Kidney (tissue), 14 donors: ENCODE measurements around the gene PCNX1. TPM values are rescaled to one million over a fixed set of nuclear protein-coding genes. Genes with fewer than 3 reads are reported as not detected.

Experiments used
- DNase-seq, 5 donors: peaks; one replicate each; pipeline ENCODE4 v3.0.0-alpha.2; 2013 to 2020
- FAIRE-seq: peaks from 2 replicates; lab custom pipeline; 2012; peaks lifted over from hg19 to GRCh38; lab: Jason Lieb, UNC
- H3K27ac ChIP-seq, 2 donors: one replicate each; pipeline ENCODE4 v1.7.0; 2013; ENCODE audit warnings: low read depth in 2 of 2, low read length in 2 of 2, inconsistent platforms in 1 of 2
- H3K27me3 ChIP-seq: one replicate; pipeline ENCODE4 v1.7.1; 2013; ENCODE audit warnings: low read length, inconsistent platforms; ENCODE audit not compliant: control insufficient read depth, insufficient read depth
- H3K36me3 ChIP-seq, 3 donors: one replicate each; pipeline versions ENCODE4 v1.7.0 to v1.7.1; 2013; ENCODE audit warnings: low read length in 3 of 3, control low read depth in 1 of 3, inconsistent platforms in 1 of 3; ENCODE audit not compliant: insufficient read depth in 3 of 3, control insufficient read depth in 2 of 3
- H3K4me1 ChIP-seq, 3 donors: one replicate each; pipeline versions ENCODE4 v1.7.0 to v1.7.1; 2013; ENCODE audit warnings: low read length in 3 of 3, inconsistent platforms in 1 of 3, low read depth in 1 of 3; ENCODE audit not compliant: control insufficient read depth in 2 of 3, insufficient read depth in 2 of 3
- H3K4me3 ChIP-seq, 3 donors: one replicate each; pipeline versions ENCODE4 v1.7.0 to v1.8.1; 2013; ENCODE audit warnings: low read length in 3 of 3, control low read depth in 1 of 3, inconsistent platforms in 1 of 3
- H3K9ac ChIP-seq, 3 donors: one replicate each; pipeline versions ENCODE4 v1.7.0 to v1.7.1; 2013; ENCODE audit warnings: low read length in 3 of 3, control low read depth in 1 of 3, inconsistent platforms in 1 of 3
- H3K9me3 ChIP-seq, 3 donors: one replicate each; pipeline versions ENCODE4 v1.7.0 to v1.7.1; 2013; ENCODE audit warnings: low read length in 3 of 3, control low read depth in 1 of 3, inconsistent platforms in 1 of 3; ENCODE audit not compliant: control insufficient read depth in 2 of 3, insufficient read depth in 1 of 3
- CTCF ChIP-seq: IDR thresholded peaks from 3 replicates; pipeline ENCODE4 v1.5.1; 2012; ENCODE audit warnings: mild to moderate bottlenecking, moderate library complexity, borderline replicate concordance; ENCODE audit not compliant: insufficient read depth; ENCODE audit errors: extremely low read depth
- intact Hi-C: fragments of 100-400 bp; cut with DNase I; formaldehyde crosslinking; loops from one replicate; pipeline ENCODE4 v1.11.1; 2022
- polyA plus RNA-seq: library from polyadenylated mRNA; stranded (reverse); fragments of 350-450 nt; fragmentation: Illumina TruSeq; extraction: RNeasy Lipid Tissue Mini Kit (QIAGEN cat#74804); gene quantifications from one replicate; pipeline ENCODE4 v1.2.3, GENCODE V29; 2014; ENCODE audit warnings: low read depth, low replicate concordance; ENCODE audit not compliant: insufficient read depth
- total RNA-seq: library from RNA; stranded (reverse); fragmentation: NEBNext Ultra II Directional; extraction: Animal tissue kit (Norgen Biotek cat#: 25700); gene quantifications from one replicate; pipeline ENCODE4 v1.2.1, GENCODE V29; 2021
- donor health status: control.
- donor health status: control.
- donor health status: control.
- donor health status: control.
- donor health status: control.
- donor health status: DM: yes; HTN: yes; CAD: no.
- donor health status: Normal renal cell carcinoma (clear cell type).

The PCNX1 gene
- total and polyA plus RNA-seq, 2 donors from 2014 or later: 16.2 to 55.2 TPM

- DNase-seq (no peak), FAIRE-seq (no peak)
- H3K27me3 ChIP-seq: no peaks in the 10 kb centered on the region
- H3K4me1 ChIP-seq: no peaks in the 10 kb centered on the region
- TF ChIP-seq CTCF: no peak
- H3K36me3 ChIP-seq: peaks cover 2 to 15% (median 11%) of the 10 kb centered on the region in 3 donors
- no peak overlapping the region for H3K9ac ChIP-seq
- no peak overlapping the region for H3K4me3 ChIP-seq
- H3K9me3 ChIP-seq: no peaks in the 10 kb centered on the region
- intact Hi-C loops: no loop called here
- no peak overlapping the region for H3K27ac ChIP-seq
Measured at GRCh38 chr14:71108398-71109119, 201.3 kb downstream of the PCNX1 start.

GRCh38 chr14:71113376-71113775, 206.1 kb downstream of the PCNX1 start:
- Histone ChIP-seq H3K27ac (no peak overlapping the region), H3K4me3 (no peak overlapping the region), H3K36me3 (peaks cover 0 to 9% (median 7%) of the 10 kb centered on the region in 3 donors), H3K9me3 (no peaks in the 10 kb centered on the region), H3K4me1 (peaks cover 0 to 9% (median 0%) of the 10 kb centered on the region in 3 donors), H3K9ac (no peak overlapping the region), H3K27me3 (no peaks in the 10 kb centered on the region)
- FAIRE-seq (no peak), DNase-seq (no peak)
- intact Hi-C loops: no loop called here
- TF ChIP-seq CTCF: no peak

DNA sequence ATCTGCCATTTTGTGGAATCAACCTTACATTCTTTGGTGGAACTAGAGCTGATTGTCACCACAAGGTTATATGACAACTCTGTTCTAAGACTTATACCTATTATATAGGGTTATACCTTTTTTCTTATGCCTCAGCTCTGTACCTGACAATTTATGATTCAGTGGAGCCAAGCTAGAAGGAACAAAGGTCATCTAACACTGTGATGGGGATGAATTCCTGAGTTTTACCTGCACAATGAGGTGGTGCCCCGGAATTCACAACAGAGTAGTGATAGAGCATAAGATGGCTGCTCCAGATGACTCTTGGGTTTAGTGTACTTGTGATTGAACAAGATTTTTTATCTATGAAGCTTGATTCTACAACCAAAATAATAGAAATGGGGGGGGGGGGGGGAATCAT, 207.3 kb downstream of the PCNX1 start:
- Histone ChIP-seq H3K4me3 (no peak overlapping the region), H3K27me3 (no peaks in the 10 kb centered on the region), H3K9me3 (no peaks in the 10 kb centered on the region), H3K36me3 (peaks cover 0 to 5% (median 4%) of the 10 kb centered on the region in 3 donors), H3K4me1 (peaks cover 0 to 15% (median 0%) of the 10 kb centered on the region in 3 donors), H3K27ac (no peak overlapping the region), H3K9ac (no peak overlapping the region)
- no peak for TF ChIP-seq CTCF
- intact Hi-C loops: no loop called here
- no peak for DNase-seq
- FAIRE-seq: no peak
